Esophagus (tissue), 2 donors: ENCODE data around the gene SMIM38. TPM values are rescaled to one million over a fixed set of nuclear protein-coding genes. Genes with fewer than 3 reads are reported as not detected.

Source experiments
- H3K27ac ChIP-seq, 2 donors: one replicate each; pipeline ENCODE4 v1.5.1; 2013; ENCODE audit warnings: low read depth in 2 of 2, mild to moderate bottlenecking in 2 of 2, inconsistent platforms in 1 of 2, low read length in 1 of 2, moderate library complexity in 1 of 2
- H3K27me3 ChIP-seq, 2 donors: one replicate each; pipeline ENCODE4 v1.6.1; 2013; ENCODE audit warnings: low read length in 2 of 2, control low read depth in 1 of 2, mild to moderate bottlenecking in 1 of 2; ENCODE audit not compliant: insufficient read depth in 2 of 2, control insufficient read depth in 1 of 2
- H3K36me3 ChIP-seq, 2 donors: one replicate each; pipeline ENCODE4 v1.6.1; 2013; ENCODE audit warnings: low read length in 1 of 2; ENCODE audit not compliant: control insufficient read depth in 2 of 2, insufficient read depth in 2 of 2
- H3K4me1 ChIP-seq, 2 donors: one replicate each; pipeline ENCODE4 v1.6.1; 2013; ENCODE audit warnings: low read length in 1 of 2; ENCODE audit not compliant: control insufficient read depth in 2 of 2, insufficient read depth in 2 of 2
- H3K4me3 ChIP-seq, 2 donors: one replicate each; pipeline ENCODE4 v1.5.1; 2013; ENCODE audit warnings: low read length in 2 of 2, mild to moderate bottlenecking in 2 of 2, low read depth in 1 of 2, moderate library complexity in 1 of 2
- H3K9me3 ChIP-seq, 2 donors: one replicate each; pipeline ENCODE4 v1.6.1; 2013; ENCODE audit warnings: mild to moderate bottlenecking in 2 of 2, low read depth in 1 of 2, low read length in 1 of 2, moderate library complexity in 1 of 2; ENCODE audit not compliant: control insufficient read depth in 2 of 2, insufficient read depth in 1 of 2
- WGBS, 2 donors: extraction: QIAGEN DNeasy Blood & Tissue Kit; methylation state at CpG; one replicate each; pipeline ENCODE4 v1.1.7; 2013; 5-methylcytosine and 5-hydroxymethylcytosine counted together
- polyA plus RNA-seq, 2 donors: library from polyadenylated mRNA; stranded (reverse); fragments of 200-250 nt; gene quantifications; one replicate each; pipeline ENCODE4 v1.2.3, GENCODE V29; 2013
- donor health status: healthy with polysubstance abuse.
- donor health status: Bipolar disorder and iron deficiency.

Gene SMIM38
- polyA plus RNA-seq, 2 donors = 0.08 to 0.11 TPM

DNA sequence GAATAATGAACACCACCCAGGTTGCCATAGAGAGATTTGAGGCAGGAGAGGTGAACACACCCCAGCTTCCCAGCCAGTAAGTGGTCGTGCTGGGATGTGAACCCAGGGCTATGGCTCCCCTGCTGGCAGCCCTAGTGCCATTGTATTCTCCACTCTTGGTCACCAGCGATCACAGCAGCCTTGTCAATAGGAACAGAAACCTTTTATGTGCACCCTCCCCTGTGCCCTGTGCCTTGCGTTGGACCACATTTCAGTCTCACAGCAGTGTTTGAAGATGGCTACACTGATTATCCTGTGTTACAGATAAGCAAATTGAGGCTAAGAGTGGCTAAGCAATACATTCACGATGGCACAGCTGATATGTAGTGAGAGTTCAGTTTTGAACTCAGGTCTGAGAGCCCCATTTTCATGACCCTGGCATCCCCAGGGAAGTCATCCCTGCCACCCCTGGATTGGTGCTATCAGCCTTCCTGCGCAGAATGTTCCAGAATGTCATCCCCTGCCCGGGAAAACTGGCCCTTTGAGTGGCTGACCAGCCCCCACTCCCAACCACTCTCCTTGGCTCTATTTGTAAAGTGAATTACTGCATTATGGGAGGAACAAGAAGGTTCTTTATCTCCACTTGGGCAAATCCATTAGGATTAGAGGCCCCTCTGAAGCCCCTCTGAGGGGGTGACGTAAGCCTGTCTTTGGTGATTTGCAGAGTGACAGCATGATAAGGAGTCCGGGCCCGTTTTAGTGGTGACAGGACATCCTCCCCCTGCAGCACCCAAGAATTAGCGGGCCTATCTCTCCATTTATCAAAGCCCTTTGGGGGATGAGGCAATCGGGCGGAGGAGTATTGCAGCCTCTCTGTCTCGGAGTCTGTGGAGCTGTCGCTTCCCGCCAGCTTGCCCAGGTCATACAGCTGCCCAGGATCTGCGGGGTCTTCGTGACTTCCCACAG, 30.9 kb downstream of the SMIM38 start:
- no peak overlapping the region for H3K4me3 ChIP-seq
- H3K27me3 ChIP-seq = no peaks in the 10 kb centered on the region
- peaks cover 4 to 8% of the 10 kb centered on the region in 2 donors for H3K9me3 ChIP-seq
- 85 to 86% methylated on average over 17 of the region's 17 CpGs for WGBS, 2 donors
- no peaks in the 10 kb centered on the region for H3K4me1 ChIP-seq
- no peaks in the 10 kb centered on the region for H3K36me3 ChIP-seq
- H3K27ac ChIP-seq = no peak overlapping the region

DNA sequence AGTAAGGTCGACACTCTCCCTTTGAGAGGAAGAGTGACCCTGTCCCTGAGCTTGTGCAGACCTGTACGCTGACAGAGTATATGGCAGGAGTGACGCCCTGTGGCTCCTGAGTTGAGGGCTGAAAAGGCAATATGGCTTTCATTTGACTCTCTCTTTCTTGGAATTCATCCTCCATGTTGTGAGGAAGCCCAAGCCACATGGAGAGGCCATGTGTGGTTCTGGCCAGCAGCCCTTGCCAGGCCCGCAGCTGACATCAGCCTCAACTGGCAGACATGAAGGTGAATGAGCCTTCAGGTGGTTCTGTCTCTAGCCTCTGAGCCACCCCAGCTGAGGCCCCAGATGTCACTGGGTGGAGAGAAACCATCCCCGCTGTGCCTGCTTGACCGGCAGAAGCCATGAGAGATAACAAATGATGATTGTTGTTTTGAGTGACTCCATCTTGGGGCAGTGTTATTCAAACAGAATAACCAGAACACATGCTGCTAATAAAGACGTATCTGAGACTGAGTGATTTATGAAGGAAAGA, 31.9 kb downstream of the SMIM38 start:
- Histone ChIP-seq H3K4me3 (no peak overlapping the region), H3K27me3 (no peaks in the 10 kb centered on the region), H3K9me3 (peaks cover 4 to 8% of the 10 kb centered on the region in 2 donors), H3K27ac (no peak overlapping the region), H3K36me3 (no peaks in the 10 kb centered on the region), H3K4me1 (no peaks in the 10 kb centered on the region)
- 90 to 91% methylated on average over 7 of the region's 7 CpGs for WGBS, 2 donors

DNA sequence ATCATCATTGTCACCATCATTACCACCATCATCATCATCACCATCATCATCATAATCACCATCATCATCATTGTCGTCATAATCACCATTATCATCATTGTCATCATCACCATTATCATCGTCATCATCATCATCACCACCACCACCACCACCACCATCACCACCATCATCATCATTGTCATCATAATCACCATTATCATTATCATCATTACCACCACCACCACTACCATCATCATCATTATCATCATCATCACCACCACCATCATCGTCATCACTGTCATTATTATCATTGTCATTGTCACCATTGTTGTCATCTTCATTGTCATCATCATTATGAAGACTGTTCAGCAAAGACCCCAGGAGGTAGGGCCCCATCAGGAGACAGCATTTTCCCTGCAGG, 33.3 kb downstream of the SMIM38 start:
- H3K9me3 ChIP-seq = peaks cover 4 to 8% of the 10 kb centered on the region in 2 donors
- H3K36me3 ChIP-seq = no peaks in the 10 kb centered on the region
- no peak overlapping the region for H3K27ac ChIP-seq
- H3K4me1 ChIP-seq = peaks cover 0 to 4% of the 10 kb centered on the region in 2 donors
- no peaks in the 10 kb centered on the region for H3K27me3 ChIP-seq
- WGBS, 2 donors = 79 to 83% methylated on average over 3 of the region's 3 CpGs
- H3K4me3 ChIP-seq = no peak overlapping the region

DNA sequence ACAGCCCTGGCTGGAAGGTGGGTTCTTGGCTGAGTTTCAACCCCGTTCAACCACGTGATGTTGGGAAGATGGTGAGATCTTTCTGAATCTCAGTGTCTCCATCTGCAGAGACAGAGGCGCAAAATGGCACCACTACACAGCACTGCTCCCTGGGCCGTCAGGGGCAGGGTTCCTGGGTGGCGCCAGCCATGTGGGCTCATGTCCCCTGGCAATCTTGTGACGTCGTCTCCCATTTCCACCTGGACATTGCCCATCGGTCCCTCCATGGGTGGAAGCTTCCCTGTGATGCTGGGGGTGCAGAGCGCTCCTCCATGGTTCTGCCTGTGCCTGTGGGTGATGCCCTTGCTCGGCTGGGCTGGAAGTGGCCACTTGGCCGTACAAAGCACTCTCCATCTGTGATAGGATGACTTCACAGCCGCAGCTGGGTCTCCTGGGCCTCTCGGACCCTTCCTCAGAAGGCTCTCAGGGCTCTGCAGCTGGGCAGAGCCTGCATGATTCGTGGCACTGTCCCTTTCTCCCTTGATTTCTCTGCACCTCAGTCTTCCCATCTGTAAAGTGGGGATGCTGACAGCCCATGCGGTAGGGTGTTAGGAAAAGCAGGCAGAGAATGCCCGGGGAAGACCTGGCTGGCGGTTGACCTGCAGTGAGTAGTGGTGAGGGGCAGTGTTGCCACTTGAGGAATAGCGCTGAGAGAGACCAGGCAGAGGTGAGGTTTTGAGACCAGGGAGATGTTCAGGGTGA, 35.2 kb downstream of the SMIM38 start:
- Histone ChIP-seq H3K4me3 (no peak overlapping the region), H3K4me1 (peaks cover 0 to 4% of the 10 kb centered on the region in 2 donors), H3K27me3 (no peaks in the 10 kb centered on the region), H3K9me3 (peaks cover 6 to 8% of the 10 kb centered on the region in 2 donors), H3K36me3 (no peaks in the 10 kb centered on the region), H3K27ac (no peak overlapping the region)
- 92% methylated on average over 18 of the region's 18 CpGs for WGBS, 2 donors

DNA sequence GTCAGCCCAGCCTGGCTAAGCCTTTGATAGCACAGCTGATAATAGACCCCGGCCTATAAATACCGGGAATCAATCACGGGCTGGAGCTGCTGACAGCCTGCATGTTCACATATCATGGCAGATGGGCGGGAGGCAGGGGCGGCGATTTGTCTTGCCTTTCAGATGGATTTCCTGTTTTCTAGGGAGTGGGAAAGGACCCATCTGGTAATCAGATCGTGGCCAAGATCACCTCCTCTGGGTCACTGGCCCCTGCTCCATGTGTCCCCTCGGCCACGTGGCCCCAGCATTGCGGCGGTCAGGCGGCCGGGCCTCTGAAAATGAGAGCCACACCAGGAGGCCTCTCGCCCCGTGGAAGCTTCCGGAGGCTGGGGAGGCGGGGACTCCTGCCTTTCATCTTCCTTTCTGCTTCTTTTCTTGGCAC, 36.6 kb downstream of the SMIM38 start:
- peaks cover 5 to 6% of the 10 kb centered on the region in 2 donors for H3K9me3 ChIP-seq
- peaks cover 0 to 4% of the 10 kb centered on the region in 2 donors for H3K4me1 ChIP-seq
- no peak overlapping the region for H3K4me3 ChIP-seq
- no peaks in the 10 kb centered on the region for H3K27me3 ChIP-seq
- WGBS, 2 donors = 49 to 51% methylated on average over 14 to 17 of the region's 17 CpGs
- no peak overlapping the region for H3K27ac ChIP-seq
- H3K36me3 ChIP-seq = no peaks in the 10 kb centered on the region

DNA sequence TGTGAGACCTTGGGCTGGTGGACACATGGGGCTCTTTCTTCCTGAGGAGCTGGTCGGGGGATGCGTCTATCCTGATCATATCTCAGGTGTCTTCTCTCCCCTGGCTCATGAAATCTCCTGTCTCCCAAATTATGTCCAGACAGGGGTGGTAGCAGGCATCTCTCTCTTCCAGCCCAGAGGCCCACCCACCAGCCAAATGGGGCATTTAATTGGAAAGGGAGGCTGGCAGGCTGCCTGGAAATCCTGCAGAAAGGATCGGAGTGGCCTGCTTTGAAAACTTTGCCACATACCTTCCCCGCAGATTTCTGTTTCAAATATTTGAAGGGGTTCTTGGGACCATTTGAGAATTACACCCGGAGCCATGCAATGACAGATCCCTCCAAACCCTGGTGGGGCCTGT, 37.4 kb downstream of the SMIM38 start:
- H3K27me3 ChIP-seq = no peaks in the 10 kb centered on the region
- H3K4me1 ChIP-seq = peaks cover 0 to 4% of the 10 kb centered on the region in 2 donors
- no peak overlapping the region for H3K4me3 ChIP-seq
- peaks cover 0 to 2% of the 10 kb centered on the region in 2 donors for H3K9me3 ChIP-seq
- no peaks in the 10 kb centered on the region for H3K36me3 ChIP-seq
- H3K27ac ChIP-seq = no peak overlapping the region
- WGBS, 2 donors = 84% methylated on average over 5 of the region's 5 CpGs

DNA sequence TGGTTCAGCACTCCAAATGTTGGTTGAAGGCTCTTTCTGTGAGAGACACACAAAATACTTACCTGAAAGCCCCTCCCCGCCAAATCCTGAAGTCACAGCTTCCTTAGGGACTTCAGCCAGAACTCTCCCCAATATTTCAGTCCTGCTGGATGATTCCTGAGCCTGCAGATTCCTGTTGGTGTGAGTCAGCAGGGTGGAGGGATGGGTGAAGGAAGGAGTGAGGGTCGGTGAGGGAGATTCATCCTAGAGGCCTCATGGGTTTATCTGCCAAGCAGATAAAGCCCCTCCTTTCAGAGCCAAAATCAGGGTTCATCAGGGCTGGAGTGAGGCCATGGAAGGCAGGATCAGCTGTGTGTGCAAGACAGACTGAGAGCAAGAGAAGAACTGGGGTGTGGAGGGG, 37.9 kb downstream of the SMIM38 start:
- no peaks in the 10 kb centered on the region for H3K36me3 ChIP-seq
- 59 to 61% methylated on average over 2 of the region's 2 CpGs for WGBS, 2 donors
- no peak overlapping the region for H3K27ac ChIP-seq
- H3K9me3 ChIP-seq = peaks cover 0 to 2% of the 10 kb centered on the region in 2 donors
- no peaks in the 10 kb centered on the region for H3K27me3 ChIP-seq
- peaks cover 0 to 4% of the 10 kb centered on the region in 2 donors for H3K4me1 ChIP-seq
- H3K4me3 ChIP-seq = no peak overlapping the region

DNA sequence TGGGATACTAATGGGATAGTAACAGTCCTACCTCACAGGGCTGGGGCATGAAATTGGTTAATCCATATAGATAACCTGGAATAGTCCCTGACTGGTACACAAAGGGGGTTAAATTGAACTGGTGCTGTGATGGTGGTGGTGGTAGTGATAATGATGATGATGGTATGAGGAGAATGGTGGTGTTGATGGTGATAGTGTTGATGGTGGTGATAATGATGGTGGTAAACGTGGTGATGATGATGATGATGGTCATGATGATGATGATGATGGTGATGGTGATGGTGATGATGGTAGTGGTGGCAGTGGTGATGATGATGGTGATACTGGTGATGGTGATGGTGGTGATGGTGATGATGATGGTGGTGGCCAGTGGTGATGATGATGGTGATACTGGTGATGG, 38.7 kb downstream of the SMIM38 start:
- 86 to 100% methylated on average over 1 of the region's 1 CpG for WGBS, 2 donors
- Histone ChIP-seq H3K9me3 (peaks cover 0 to 2% of the 10 kb centered on the region in 2 donors), H3K4me3 (no peak overlapping the region)

DNA sequence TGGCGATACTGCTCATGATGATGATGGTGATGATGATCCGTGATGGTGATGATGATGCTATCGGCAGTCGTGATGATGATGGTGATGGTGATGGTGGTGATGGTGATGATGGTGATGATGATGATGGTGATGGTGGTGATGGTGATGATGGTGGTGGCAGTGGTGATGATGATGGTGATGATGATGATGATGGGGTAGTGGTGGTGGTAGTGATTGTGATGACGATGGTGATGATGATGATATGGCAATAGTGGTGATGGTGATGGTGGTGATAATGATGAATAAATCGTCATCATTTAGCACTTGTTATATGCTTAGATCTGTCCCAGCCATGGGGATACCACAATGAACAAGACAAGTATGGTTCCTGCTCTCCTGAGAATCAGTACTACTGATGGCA, 39.2 kb downstream of the SMIM38 start:
- H3K36me3 ChIP-seq = no peaks in the 10 kb centered on the region
- no peaks in the 10 kb centered on the region for H3K27me3 ChIP-seq
- 48 to 96% methylated on average over 2 to 4 of the region's 6 CpGs for WGBS, 2 donors
- H3K4me3 ChIP-seq = no peak overlapping the region
- H3K27ac ChIP-seq = no peak overlapping the region
- H3K4me1 ChIP-seq = peaks cover 0 to 4% of the 10 kb centered on the region in 2 donors
- H3K9me3 ChIP-seq = peaks cover 0 to 2% of the 10 kb centered on the region in 2 donors

More for the DNA sequence above, 38.7 kb downstream of the SMIM38 start:
- no peak overlapping the region for H3K27ac ChIP-seq
- no peaks in the 10 kb centered on the region for H3K36me3 ChIP-seq
- no peaks in the 10 kb centered on the region for H3K27me3 ChIP-seq
- peaks cover 0 to 4% of the 10 kb centered on the region in 2 donors for H3K4me1 ChIP-seq
